NOMO-1 (cell line): ENCODE measurements around the gene SPATS2L.

Source experiments
- DNase-seq, 2 experiments: peaks; one replicate each; lab custom pipeline; 2025; ENCODE audit not compliant: unreplicated experiment in 2 of 2; lab: John Stamatoyannopoulos, UW

SPATS2L gene, protein sequence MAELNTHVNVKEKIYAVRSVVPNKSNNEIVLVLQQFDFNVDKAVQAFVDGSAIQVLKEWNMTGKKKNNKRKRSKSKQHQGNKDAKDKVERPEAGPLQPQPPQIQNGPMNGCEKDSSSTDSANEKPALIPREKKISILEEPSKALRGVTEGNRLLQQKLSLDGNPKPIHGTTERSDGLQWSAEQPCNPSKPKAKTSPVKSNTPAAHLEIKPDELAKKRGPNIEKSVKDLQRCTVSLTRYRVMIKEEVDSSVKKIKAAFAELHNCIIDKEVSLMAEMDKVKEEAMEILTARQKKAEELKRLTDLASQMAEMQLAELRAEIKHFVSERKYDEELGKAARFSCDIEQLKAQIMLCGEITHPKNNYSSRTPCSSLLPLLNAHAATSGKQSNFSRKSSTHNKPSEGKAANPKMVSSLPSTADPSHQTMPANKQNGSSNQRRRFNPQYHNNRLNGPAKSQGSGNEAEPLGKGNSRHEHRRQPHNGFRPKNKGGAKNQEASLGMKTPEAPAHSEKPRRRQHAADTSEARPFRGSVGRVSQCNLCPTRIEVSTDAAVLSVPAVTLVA

DNA sequence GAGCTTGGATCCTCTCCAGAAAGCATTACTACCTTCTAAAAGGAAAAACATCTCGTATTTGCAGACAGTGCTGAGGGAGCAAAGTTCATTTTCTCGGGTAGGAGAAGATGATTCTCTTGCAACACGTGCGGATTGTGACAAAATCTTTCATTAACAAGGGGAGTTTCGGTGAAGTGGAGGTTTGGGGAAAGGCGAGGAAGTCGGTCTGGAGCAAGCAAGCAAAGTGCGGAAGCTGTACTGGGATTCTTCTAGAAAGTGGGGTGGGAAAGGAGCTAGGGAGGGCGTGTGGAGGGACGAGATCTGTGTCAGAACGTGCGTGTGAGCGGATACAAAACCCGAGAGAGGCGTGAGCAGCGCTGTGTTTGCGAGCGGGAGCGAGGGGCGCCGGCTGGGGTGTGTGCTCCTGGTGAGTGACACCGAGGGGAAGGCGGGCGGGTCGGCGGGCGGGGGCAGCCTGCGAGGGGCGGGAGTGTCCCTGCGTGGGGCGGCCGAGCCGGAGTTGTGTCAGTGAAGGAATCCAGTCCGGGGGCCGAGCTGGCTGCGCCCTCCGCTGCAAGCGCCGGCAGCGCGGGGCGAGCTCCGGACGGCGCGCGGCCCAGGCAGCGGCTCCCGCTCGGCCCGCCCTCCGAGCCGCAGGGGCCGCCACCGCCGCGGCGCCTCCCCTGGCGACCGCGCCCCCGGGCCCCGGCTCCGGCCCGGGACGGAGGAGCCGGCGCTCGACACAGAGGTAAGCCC, at the start of gene SPATS2L:
SPATS2L (plus strand) TSS at position 498 of the 735 bp plus-strand sequence. CDS start 82,552 bp downstream, outside the sequence.
- peak; percentile 55 to 57 for DNase-seq

DNA sequence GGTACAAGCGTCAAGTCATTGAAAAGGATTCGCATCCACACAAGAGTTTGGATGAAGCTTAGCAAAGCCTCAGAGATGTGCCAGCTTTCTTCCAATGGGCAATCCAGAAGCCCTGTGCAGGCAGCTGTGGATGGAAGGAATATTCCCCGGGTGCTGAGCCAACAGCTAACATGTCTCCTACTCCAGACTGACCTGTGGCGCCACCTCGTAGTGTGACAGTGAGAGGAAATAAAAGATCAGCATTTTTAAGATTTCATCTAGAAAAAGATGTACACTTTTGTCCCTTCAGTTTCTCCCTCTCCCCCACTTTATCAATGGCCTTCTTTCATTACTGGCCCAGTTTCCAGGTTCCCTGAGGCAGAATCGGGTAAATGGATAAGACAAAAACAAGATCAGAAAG, 48.9 kb upstream of the SPATS2L start:
- no peak for DNase-seq

DNA sequence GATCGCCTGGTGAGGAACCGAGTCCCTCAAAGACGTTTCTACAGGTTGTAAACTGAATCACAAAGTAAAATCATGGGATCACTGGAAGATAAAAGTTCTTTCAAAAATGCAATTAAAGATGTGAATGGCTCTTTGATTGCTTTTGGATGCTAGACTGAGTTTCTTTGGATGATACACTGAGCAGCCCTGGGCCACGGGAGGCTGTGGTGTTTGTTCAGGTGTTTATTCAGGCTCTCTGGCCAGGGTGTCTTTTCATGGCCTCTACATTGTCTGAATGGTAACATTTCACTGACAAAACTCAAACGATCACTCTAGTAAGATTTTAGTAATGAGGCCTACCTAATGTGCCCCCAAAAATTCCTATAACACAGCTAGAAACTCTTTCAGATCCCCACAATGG, 48.4 kb upstream of the SPATS2L start:
- DNase-seq, result no peak

DNA sequence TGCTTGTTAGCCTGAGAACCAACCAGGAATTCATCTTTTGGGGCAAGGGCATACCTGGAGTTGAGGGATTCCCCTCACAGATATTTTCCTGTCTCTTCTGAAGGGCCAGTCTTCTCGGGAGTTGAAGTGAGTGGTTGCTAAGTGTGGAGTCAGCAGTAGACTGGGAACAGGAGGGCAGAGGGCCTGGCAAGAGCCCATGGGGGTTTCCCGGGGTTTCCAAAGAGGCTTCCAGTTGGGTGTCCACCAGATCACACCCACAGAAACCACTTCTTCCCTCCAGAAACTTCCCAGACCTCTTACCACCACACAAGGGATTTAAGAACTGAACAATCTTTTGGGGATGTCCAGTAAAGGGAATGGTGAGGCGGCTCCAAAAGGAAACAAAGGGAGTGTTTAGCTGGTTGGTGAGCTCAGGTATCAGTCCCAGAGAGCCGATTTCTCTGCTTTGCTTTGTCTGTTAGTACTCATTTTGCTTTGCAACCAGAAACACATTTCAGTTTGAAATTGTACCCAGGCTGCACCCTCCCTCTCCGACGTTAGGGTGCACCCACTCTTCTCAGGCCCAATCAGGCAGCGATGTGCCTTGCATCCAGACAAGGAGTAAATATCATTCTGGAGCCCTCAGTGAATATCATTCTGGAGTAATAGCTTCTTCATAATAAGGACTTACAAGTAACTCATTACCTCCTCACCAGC, 47.5 kb upstream of the SPATS2L start:
- no peak for DNase-seq

DNA sequence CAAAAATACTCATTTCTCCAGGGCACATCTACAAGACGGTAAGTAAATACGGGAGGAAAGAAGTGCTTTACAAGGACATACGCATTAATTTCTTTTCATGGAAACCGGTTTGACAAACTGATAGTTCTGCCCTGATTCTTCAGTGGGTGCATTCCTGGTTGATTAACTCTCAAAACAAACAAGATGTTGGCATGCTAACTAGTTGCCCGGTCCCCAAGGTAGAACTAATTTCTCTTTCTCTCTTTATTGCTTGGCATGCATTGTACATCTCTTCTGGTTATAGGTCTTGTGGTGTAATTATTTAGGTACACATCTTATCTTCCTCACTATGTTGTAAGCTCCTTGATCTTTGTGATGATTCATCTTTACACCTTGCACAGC, 46.9 kb upstream of the SPATS2L start:
- no peak for DNase-seq

DNA sequence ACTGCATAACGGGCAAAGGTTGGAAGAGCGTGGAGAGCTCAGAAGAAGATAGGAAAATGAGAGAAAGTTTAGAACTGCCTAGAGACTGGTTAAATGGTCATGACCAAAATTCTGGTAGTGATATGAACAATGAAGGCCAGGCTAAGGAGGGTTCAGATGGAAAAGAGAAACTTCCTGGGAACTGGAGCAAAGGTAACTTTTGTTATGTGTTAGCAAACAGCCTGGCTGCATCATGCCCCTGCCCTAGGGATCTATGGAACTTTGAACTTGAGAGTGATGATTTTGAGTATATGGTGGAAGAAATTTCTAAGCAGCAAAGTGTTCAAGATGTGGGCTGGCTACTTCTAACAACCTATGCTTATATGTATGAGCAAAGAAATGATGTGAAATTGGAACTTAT, 44.4 kb upstream of the SPATS2L start:
- no peak for DNase-seq

DNA sequence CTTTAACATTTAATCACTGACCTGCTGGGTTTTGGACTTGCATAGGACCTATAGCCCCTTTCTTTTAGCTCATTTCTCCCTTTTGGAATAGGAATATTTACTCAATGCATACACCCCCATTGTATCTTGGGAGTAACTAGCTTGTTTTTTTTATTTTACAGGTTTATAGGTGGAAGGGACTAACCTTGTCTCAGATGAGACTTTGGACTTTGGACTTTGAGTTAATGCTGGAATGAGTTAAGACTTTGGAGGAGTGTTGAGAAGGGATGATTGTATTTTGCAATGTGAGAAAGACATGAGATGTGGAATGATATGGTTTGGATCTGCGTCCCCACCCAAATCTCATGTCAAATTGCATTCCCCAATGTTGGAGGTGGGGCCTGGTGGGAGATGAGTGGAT, 43.2 kb upstream of the SPATS2L start:
- DNase-seq, result no peak

DNA sequence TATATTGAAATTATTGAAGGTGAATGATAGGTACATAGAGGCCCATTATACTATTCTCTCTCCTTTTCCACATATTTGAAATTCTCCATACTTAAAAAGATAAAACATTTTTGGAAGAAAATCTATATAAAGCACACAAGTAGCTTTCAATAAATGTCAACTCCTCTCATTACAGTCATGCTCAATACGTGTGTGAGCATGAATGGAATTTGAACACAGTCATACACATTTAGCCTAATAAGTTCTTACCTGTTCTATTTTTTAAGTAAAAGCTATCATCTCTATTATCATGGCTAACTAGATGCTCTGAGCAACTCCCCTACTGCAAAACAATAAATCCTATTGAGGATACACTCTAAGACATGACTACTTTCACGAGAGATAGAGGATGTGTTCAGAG, 41.9 kb upstream of the SPATS2L start:
- no peak for DNase-seq

DNA sequence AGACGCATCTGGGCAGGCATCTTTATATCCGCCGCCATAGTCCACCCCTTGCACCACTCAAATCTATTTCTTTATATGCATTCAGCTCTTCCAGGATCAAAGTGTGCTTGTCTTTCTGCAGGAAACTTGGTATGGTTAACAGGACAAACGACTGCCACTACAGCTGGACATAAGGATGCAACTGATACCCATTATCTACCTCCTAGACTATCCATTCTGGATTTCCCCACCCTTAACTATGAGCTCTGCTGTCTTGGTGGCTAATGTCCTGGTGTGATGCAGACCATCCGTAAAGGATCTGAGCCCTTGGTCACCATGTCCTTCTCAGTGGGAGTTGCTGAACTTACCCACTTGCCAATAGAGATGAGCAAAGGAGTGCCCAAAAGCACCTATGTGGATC, 40.1 kb upstream of the SPATS2L start:
- DNase-seq, result no peak

DNA sequence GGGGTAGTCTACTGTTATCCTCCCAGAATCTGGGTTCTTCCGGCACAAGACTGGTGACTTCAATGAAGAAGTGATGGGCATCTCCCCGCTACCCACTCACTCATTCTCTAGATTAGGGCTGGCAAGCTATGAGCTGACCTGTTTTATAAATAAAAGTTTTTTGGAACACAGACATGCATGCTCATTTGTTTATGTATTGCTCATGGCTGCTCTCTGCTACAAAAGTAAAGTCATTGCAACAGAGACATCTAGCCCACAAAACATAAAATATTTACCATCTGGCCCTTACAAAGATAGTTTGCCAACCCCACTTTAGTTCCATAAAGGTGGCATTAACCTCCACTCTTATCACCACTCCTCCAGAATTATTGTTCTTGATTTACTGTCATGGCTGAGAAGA, 39.1 kb upstream of the SPATS2L start:
- no peak for DNase-seq

DNA sequence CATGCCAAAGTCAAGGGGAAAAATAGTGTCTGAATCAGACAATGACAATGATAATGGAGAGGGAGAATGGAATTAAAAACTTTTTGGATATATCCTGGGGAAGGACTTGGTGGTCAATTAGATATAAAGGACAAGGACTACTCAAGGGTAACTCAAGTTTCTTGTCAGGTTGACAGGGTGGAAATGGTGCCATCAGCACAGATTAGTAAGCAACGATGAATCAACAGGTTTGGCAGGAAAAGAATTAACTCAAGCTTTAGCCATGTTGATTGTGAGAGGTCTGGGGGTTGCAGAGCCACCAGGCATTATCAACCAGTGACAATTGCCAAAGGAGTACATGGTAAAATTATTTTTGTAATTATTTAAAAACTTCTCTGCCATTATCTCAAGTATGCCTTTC, 35.8 kb upstream of the SPATS2L start:
- no peak for DNase-seq

DNA sequence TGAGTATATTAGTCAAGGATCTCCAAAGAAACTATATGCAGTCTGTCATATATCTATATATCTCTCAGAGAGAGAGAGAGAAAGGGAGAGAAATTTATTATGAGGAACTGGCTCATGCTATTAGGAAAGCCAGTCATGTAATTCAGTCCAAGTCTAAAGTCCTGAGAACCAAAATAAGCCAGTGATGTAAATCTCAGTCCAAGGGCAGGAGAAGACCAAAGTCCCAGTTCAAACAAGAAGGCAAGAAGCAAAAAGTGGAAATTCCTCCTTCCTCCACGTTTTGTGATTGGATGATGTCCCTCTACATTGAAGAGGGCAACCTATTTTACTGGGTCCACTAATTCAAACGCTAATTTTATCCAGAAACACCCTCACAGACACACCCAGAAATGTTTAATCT, 34.2 kb upstream of the SPATS2L start:
- DNase-seq, result no peak

DNA sequence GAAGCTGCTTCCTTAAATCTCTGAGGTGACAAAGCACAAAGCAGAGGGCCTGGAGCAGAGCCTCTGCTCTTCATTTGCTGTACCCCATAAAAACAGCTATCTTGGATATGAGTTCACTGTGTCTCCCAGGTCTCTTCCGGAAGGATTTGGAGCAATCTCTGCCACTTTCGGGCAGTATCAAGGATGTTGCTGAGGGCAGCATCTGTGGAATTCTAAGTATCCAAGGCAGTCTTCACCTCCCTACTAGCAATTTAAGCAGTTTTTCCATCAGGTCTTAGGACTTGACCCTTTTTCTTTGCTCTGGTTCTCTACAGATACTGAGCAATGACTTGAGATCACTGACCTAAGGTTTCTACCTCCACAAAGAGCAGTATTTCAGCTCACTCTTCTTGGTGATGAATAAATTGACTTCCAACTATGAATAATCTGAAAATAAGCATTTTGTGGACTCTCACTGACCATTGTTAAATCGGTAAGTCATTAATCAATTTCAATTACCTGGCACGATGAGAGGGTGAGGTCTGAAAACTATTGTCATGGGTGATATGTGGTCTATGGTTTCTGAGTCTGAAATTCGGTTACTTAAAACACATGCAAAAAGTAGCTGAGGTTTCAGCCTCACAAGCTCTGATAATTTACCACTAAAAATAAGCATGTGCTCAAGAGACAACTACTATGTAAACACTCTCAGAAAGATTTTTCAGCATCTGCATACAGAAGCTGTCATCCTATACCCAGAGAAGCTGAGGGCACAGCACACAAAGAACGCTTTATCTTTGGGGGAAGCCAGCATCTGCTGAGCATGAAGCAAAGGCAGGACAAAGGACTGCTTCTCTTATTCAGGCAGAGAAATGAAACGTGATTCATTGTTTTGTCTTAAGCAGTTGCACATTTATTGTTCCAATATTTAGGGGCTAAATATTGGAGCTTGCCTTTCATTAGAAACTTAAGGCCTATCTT, 32.1 kb upstream of the SPATS2L start:
- DNase-seq, result no peak

DNA sequence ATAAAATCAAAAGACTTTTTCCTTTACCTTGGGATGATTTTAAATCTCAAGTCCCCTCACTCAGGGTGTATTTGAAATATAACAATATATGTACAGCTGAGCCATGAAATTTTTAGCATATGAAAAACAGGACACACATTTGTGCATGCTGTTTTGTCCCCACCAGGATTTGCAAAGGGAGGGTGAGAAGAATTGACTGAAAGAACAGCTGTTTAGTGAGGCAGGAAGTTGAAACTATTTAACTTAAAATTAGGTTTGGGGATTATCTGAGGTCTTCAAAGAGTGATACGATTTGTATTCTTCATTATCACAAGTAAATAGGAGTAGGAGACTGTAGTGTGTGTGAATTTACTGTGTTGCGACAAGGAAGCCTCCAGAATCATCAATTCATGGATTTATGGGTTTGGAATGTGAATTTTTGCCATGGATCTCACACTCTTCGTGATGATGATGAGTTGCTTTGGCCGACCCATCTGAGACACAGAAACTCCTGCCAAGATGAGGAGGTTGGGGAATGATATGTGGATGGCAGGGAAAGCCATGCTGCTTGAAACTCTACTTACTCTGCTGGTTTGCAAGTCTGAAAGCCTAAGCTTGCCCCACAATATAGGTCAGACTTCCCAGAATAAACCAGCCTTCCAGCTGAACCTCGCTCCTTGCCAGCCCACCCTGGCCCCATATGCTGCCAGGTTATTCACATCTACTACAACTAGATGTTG, 31.0 kb upstream of the SPATS2L start:
- no peak for DNase-seq

DNA sequence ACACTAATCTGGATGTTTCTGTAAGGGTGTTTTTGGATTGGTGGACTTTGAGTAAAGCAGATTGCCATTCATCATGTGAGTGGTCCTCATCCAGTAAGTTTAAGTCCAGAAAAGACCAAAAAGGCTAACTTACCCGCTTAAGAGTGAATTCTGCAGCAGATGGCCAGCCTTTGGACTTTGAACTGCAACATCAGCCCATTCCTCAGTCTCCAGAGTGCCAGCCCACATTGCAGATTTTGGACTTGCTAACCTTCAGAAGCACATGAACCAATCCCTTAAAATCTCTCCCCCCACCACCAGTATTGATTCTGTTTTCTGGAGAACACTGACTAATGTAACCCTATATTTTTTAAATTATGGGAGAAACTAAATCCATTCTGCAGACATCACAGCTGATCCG, 30.0 kb upstream of the SPATS2L start:
- no peak for DNase-seq

DNA sequence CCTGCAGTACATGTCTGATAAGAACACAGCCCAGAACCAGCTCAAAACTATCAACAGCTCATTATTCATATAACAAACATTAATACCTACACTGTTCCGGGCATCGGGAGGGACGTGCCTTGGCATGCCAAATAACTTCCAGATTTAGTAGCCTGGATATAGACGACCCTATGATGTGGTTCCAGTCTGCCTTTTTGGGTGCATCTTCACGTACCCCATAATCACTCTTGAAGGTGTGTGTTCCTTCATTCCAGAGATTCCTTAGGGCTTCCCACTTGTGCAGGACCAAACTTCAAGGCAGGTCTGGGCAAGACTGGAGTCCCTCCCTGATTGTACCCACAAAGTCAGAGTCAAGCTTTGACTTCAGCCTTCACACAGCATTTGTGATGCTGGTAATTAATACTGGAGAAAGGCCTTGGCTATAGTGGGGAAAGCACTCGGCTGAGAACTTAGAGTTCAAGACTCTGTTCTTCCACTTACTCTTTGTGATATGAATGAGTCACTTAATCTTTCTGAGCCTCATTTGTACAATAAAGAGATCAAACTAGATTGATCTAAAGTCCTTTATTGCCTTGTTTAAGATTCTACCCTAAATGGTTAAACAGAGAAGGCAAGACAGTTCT, 27.7 kb upstream of the SPATS2L start:
- DNase-seq, result no peak

DNA sequence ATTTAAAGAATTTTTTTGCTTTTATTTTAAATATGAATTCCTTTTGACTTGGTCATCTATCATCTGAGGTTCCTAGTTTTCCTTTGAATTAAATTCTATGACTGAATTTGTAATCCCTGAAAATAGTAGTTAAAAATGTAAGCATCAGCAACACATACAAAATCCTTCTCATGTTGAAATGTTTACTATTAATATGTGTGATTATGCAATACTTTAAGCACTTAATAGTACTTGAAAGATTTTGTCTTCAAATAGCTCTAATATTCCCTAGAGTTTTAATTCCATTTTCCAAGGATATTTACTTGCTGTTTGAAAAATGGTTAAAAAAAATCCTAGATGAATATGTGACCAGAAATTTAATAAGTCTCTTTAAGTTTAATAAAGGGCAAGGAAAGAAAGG, 26.6 kb upstream of the SPATS2L start:
- DNase-seq, result no peak

DNA sequence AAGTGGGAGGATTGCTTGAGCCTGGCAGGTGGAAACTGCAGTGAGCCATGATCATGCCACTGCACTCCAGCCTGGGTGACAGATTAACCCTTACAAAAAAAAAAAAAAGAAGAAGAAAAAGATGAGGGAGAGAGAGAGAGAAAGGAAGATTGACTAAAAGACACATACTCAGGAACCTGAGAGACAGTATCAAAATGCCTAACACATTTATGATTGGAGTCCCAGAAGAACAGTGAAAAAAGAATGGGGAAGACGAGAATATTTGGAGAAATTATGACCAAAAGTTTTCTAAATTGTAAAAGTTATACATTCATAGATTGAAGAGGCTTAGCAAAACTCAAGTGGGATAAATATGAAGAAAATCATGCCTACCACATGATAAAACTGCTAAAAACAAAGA, 19.9 kb upstream of the SPATS2L start:
- DNase-seq, result no peak
